ENCODE measurements around the gene HNRNPA2B1.

GRCh38 chr7:26153241-26153822 lies 47.2 kb downstream of the HNRNPA2B1 start:
- TF ChIP-seq CTCF (IDR thresholded peaks at IDR 0.05; ENCODE audit: low read depth, low read length, poor library complexity, severe bottlenecking) (no peak), EZH2phosphoT487 (IDR thresholded peaks at IDR 0.05; ENCODE audit: borderline replicate concordance, low read length) (no peak)

Data from DOHH2 (cell line).